OCI-LY3 (cell line): ENCODE measurements around the gene IFT25.

Experiments used
- CTCF ChIP-seq: fragments of 200-600, 300-600 bp; sonication (generic); IDR thresholded peaks from 2 replicates; pipeline ENCODE4 v1.5.1; 2014; ENCODE audit warnings: antibody characterized with exemption, low read length, low read depth
- EZH2phosphoT487 ChIP-seq: fragments of 200-600 bp; shearing (Covaris generic); IDR thresholded peaks from 2 replicates; pipeline ENCODE4 v1.6.1; 2018; ENCODE audit warnings: antibody characterized with exemption, mixed run types, low read depth

- TF ChIP-seq CTCF = no peak
- no peak for TF ChIP-seq EZH2phosphoT487
Measured at GRCh38 chr1:53899206-53899628, 46.3 kb downstream of the IFT25 start.
